ENCODE measurements around the gene ARL13B.
"Not testable (repeated sequence)": the region's sequence is repeated elsewhere in the genome, so short reads cannot be mapped to it uniquely, and the experiment has no call there.

ARL13B gene

DNA sequence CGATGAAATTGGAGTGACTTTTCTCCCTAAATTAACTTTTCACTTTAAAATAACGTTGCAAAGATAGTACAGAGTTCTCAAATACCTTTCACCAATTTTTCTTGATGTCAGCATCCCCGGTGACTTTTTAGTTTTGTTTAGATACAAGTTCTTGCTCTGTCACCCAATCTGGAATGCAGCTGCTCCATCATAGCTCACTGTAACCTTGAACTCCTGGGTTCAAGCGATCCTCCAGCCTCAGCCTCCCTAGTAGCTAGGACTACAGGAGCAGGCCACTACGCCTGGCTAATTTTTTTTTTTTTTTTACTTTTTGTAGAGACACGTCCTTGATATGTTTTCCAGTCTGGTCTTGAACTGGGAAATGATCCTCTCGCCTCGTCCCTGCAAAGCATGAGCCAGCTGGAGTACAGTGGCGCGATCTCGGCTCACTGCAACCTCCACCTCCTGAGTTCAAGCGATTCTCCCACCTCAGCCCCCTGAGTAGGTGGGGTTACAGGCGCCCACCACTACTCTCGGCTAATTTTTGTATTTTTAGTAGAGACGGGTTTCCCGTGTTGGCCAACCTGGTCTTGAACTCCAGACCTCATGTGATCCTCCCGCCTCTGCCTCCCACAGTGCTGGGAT lies 83.7 kb downstream of the ARL13B start:
- peak; percentile 17 for DNase-seq (ENCODE audit: low read depth)

GRCh38 chr3:94064243-94064860 lies 84.4 kb downstream of the ARL13B start:
- no peak for DNase-seq (ENCODE audit: low read depth)

GRCh38 chr3:94065122-94065521 lies 85.2 kb downstream of the ARL13B start:
- DNase-seq (ENCODE audit: low read depth) = no peak

GRCh38 chr3:94065819-94066480 lies 86.0 kb downstream of the ARL13B start:
- no peak for DNase-seq (ENCODE audit: low read depth)

DNA sequence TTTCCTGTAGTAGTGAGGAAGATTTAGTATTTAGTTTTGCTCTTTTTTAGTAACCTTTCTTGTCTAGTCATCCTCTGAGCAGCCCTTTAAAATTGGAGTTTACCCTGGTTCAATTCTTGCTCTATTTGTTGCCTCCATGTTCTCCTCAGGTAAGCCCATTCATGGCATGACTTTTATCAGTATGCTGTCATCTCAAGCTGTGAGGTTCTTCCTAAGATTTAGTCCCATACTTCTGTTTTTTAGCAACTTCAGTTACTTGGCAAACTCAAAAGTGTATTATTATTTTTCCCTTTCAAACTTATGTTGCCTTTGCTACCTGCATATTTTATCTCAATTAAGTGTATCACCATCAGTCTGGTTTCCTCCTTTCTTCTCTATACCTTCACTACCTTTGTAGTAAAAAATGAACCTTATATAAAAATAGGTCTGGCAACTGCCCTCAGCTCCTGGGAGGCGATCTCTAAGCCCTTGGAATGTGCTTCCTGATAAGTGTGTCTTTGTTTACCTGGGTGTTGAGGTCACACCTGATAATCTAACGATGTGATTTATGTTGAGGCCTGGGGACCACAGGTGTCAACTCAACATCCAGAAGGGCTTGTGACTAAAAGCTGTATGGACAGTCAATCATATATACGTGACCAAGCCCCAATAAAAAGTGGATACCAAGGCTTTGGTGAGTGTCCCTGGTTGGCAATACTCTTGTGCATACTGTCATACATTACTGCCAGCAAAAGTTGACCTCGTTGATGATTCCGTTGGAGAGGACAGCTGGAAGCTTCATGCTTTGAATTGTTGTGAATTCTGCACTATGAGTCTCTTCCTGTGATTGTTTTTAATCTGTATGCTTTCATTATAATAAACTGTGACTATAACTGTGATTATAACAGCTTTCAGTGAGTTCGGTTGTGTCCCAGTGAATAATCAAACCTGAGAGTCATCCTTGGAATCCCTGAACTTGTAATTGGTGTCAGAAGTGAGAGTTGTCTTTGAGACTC lies 86.8 kb downstream of the ARL13B start:
- no peak for DNase-seq (ENCODE audit: low read depth)

GRCh38 chr3:94069194-94069813 lies 89.3 kb downstream of the ARL13B start:
- peak; percentile 32 for DNase-seq (ENCODE audit: low read depth)

GRCh38 chr3:94070341-94070911 lies 90.5 kb downstream of the ARL13B start:
- DNase-seq (ENCODE audit: low read depth) = no peak

DNA sequence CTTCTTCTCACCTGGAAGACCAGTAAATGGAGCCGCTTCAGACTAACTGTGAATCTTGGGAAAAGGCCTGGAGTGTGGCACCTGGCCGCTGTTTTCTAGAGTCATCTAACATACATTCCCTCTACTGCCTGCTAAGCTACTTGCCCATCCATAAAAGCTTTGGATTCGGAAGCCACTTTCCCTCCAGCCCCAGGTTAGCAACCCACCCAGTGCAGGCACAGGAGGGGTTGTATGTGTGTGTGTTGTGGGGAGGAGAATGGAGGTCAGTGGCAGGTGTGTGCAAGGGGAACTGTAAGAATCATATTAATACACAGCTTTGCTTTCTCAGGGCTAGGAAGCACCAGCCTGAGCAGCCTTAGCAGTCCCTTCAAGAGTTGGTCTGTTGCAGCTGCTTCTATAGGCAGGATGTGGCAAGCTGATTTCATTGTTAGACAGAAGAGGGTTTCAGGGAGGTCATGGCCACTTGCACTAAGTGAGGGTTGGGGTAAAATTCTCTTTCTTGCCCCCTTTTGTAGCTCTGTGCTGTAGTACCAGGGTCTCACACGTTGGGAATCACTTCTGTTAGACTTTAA lies 91.8 kb downstream of the ARL13B start:
- DNase-seq (ENCODE audit: low read depth) = no peak

DNA sequence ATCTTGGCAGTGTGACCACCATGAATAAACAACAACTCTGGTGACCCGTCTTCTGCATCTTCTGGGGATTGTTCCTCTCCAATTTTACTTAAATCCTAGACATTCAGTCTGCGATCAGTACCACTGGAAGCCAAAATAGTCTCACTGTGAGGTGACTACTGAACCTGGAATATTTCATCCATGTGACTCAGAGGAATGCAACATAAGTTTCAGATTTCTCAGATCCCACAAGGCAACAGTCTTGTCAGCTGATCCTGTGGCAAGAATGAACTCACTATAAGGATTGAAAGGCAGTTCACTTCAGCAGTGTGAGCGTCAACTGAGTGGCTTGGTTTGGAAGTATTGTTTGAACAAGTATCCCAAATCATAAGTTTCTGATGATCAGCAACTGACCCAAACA lies 96.1 kb downstream of the ARL13B start:
- peak; percentile 56 for DNase-seq (ENCODE audit: low read depth)

DNA sequence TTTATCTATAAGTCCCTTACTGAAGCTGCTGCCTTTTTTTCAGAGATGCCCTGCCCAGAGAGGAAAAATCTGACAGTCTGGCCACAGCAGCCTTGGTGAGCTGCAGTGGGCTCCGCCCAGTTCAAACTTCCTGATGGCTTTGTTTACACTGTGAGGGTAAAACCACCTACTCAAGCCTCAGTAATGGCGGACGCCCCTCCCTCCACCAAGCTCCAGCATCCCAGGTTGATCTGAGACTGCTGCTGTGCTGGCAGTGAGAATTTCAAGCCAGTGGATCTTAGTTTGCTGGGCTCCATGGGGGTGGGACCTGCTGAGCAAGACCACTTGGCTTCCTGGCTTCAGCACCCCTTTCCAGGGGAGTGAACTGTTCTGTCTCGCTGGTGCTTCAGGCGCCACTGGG lies 100.6 kb downstream of the ARL13B start:
- DNase-seq (ENCODE audit: low read depth) = not testable (repeated sequence)

DNA sequence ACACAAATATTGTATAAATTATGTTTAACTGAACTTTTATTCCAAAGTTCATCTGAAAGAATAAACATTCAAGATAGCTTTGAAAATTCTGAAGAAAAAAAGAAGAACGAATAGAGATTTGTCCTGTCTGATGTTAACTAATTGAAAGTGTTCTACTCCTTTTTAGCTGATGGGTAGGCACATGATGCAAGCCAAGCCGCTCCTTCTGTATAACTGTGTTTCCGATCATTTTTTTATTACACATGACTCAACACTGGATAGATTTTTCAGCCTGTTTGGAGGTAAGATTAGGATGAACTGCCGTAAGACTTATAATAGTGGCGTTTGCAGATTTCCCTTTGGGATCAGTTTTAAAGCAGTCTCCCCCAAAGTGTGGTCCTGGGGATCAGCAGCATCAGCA lies 101.9 kb downstream of the ARL13B start:
- peak; percentile 12 for DNase-seq (ENCODE audit: low read depth)

- no peak for DNase-seq (ENCODE audit: low read depth)
Observed at GRCh38 chr3:94082391-94082937, 102.5 kb downstream of the ARL13B start.

- DNase-seq (ENCODE audit: low read depth) = no peak
Observed at GRCh38 chr3:94083261-94083660, 103.3 kb downstream of the ARL13B start.

DNA sequence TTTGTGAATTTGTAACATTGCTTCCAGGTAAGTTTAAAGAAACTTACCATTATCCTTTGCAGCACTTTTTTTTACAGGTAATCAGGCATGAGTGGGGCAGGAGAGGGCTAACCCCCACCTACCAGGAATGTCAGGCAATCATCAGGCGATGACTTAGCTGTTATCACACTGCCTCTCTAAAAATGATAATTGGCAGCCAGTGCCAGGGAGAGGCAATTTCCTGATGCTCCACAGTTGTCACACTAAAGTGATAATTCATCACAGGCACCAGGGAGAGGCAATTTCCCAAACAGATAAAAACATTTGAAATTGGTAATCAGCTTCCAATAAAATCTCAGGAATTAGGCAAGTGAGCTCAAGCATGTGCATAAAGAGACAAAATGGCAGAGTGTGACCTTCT lies 109.2 kb downstream of the ARL13B start:
- no peak for DNase-seq (ENCODE audit: low read depth)

GRCh38 chr3:94092086-94092485 lies 112.1 kb downstream of the ARL13B start:
- DNase-seq (ENCODE audit: low read depth) = no peak

DNA sequence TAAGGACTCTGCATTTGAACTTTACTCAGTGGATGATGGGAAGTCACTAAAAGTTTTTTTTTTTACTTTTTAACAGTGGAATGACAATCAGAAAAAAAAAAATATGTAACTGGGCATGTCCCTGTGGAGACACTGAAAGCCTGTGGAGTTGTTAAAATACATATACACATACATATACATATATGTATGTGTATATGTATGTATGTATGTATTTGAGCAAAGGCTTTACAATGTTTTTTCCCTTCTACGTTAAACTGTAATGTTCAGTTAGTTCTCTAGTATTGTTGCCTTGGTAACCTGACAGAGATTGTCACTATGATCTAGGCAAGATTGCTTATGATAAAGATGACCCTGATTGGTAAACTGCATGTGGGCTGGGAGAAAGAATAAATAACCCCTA lies 113.2 kb downstream of the ARL13B start:
- no peak for DNase-seq (ENCODE audit: low read depth)

DNA sequence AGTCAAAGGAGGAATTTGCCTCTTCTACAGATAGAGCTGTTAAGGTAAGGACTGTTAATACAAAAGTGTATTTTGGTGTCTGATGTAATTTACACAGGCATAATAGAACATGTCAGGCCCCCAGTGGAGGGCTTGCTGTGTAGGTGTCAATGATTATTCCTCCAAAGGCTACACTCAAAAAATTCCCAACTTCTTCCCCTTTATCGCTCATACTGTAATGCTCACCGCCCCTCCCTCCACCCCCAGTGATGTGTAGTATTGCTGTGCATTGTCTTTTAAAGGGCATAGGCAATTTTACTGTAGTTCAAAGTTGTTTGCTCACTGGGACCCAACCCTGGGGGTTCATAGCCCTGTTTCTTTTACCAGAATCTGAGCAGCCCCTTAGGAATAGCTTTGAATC lies 115.2 kb downstream of the ARL13B start:
- no peak for DNase-seq (ENCODE audit: low read depth)

GRCh38 chr3:94098452-94098851 lies 118.5 kb downstream of the ARL13B start:
- DNase-seq (ENCODE audit: low read depth) = peak; percentile 87

GRCh38 chr3:94099311-94099710 lies 119.4 kb downstream of the ARL13B start:
- DNase-seq (ENCODE audit: low read depth) = peak; percentile 21

DNA sequence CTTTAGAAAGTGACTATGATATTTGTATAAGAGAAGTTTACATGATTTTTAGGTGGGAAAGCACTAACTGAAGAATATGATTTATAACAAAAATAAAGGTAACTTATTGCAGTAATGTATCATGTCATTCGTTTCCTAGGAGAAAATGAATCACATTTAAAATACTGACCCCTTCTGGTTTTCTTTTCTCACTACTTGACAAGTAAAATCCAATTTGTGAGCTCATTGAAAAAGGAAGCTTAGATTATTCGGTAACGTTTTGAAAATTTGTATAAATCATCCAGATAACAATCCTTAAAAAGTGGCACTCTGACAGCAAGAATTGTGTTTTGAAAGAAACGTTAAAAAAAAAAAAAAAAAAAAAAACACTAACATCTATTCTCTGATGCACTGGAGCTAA lies 121.9 kb downstream of the ARL13B start:
- DNase-seq (ENCODE audit: low read depth) = peak; percentile 33
